Cerebellar cortex (tissue), 1 donor: ENCODE measurements around the gene MMP25.

Experiments used
- DNase-seq: peaks from one replicate; pipeline ENCODE4 v3.0.0-alpha.2; 2015; ENCODE audit warnings: low spot score

MMP25 gene

GRCh38 chr16:3017344-3017743 lies 29.0 kb upstream of the MMP25 start:
- DNase-seq = no peak

DNA sequence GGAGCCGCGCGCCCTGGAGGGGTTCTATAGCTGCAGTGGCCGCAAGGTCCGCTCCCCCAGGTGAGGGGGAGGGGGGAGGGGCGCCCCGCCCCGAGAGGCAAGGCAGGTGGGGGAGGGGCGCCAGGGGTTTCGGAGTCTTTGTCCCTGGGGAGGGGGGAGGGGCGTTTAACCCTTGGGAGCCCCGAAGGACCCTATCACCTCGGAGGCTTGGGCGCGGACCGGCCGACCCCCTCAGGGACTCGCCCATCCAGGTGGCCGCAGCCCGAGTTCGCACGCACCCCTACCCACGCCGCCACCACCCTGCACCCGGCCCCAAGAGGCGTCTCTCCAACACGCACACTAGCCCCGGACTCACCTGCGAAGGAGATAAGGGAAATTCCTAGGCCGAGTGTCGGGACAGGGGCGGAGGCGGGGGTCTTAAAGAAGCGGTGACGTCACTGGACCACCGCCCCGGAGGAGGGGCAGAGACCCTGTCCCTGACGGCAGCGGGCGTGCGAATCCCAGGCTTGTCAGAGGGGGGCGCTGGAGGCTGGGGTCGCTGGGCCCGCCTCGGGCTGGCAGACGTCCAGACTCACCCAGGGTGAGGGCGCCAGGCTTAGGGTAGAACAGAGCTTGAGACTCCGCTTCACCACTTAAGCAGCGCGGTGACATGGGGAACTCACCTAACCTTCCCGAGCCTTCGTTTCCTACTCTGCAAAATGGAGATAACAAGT lies 28.4 kb upstream of the MMP25 start, which contains the start of gene CLDN6:
CLDN6 (minus strand) TSS at position 390 of the 713 bp plus-strand sequence. CDS start 2,162 bp downstream, outside the sequence.
- no peak for DNase-seq

GRCh38 chr16:3019594-3020246 lies 26.6 kb upstream of the MMP25 start:
- DNase-seq = no peak

GRCh38 chr16:3020247-3020603 lies 26.1 kb upstream of the MMP25 start, which contains the start of gene TNFRSF12A:
Gene TNFRSF12A, plus strand, starts transcription at chr16:3020368. Its CDS starts 30 bp downstream, at chr16:3020398.
- peak; percentile 53 for DNase-seq

DNA sequence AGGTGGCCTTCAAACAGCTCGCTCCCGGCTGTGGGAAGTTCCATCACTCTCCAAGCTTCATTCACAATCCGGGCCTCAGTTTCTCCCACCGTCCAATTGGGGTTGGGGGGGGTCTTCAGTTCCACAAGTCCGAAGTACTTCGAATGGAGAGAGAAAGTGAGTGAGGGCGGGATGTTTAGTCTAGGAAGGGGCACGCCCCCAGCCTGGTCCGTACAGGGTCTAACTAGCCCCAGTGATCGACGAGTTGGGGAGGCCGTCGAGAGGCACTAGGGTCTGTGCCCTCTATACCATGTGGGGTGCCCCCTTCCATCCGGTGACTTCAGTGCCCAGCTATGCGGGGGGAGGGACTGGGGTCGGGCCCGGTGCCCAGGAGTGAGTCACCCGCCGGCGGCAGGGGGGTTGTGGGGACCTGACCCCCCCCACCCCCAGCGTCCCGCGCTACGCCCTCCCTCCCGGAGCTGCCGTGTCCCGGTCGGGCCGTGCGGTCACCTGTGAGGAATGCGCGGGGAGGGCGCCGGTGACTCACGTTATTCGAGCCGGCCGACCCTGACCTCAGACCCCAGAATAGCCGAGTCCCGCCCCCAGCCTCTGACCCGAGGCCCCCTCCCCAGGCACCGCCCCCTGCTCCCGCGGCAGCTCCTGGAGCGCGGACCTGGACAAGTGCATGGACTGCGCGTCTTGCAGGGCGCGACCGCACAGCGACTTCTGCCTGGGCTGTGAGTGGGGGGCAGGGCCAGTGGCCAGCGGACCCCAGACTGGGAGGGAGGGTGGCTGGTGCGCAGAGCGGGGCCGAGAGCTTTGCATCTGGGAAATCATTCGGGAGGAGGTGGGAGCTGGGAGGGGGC lies 25.5 kb upstream of the MMP25 start:
- DNase-seq = peak; percentile 62

GRCh38 chr16:3021449-3022207 lies 24.7 kb upstream of the MMP25 start:
- peak; percentile 84 for DNase-seq

- peak; percentile 77 for DNase-seq
Measured at GRCh38 chr16:3022208-3022683, 24.1 kb upstream of the MMP25 start.

- DNase-seq = no peak
Measured at GRCh38 chr16:3022684-3023414, 23.5 kb upstream of the MMP25 start.

DNA sequence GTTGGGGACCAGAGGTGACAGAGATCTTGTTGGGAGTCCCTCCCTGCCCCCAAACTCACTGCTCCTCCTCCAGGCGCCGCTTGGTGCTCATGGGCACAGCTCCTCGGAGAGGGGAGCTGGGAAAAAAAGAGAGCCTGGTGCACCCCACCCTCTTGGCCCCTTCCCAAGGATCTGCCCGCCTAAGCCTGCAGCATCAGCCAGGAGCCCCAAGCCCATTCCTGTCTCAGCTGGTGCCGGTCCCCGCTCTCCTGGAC lies 23.0 kb upstream of the MMP25 start:
- peak; percentile 80 for DNase-seq

DNA sequence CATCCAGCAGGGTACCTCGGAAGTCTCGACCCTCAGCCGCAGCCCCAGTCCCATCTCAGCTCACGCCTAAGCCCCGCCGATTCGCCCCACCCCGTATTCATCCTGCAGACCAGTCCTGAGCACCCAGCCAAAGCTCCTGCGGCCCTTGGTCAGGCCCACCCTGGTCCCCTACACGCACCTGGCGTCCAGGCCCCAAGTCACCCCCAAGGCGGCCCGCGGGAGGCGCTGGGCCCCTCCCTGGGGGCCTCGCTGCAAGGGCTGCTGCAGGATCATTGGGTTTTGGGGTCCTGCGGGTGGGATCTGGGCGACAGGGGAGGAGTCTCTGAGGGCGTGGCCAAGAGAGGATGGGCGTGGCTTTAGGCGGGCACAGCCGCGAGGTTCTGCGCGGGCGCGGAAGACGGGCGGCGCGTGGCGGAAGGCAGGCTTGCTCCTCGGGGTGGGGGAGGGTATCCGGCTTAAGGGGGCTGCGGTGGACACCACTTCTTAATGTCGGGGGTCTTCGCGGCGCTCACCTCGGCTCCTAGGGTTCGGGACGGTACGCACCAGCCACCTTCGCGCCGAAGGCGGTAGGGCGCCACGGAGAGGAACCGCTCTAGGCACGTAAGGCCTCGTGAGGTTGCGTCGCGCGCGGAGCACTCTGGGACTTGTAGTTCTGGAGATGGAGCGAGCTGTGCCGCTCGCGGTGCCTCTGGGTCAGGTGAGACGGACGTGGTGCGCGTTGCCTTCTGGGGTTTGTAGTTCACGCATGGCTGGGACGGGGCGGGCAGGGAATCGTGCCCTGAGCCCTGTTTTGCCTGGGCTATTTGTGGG lies 22.5 kb upstream of the MMP25 start, which contains the start of the genes HCFC1R1 and THOC6:
HCFC1R1 (minus strand) TSS at position 274 of the 810 bp plus-strand sequence; CDS start at position 273, 1 bp downstream.
THOC6 (plus strand) TSS at position 367 of the 810 bp plus-strand sequence; CDS start at position 659, 292 bp downstream.
- peak; percentile 99 for DNase-seq

DNA sequence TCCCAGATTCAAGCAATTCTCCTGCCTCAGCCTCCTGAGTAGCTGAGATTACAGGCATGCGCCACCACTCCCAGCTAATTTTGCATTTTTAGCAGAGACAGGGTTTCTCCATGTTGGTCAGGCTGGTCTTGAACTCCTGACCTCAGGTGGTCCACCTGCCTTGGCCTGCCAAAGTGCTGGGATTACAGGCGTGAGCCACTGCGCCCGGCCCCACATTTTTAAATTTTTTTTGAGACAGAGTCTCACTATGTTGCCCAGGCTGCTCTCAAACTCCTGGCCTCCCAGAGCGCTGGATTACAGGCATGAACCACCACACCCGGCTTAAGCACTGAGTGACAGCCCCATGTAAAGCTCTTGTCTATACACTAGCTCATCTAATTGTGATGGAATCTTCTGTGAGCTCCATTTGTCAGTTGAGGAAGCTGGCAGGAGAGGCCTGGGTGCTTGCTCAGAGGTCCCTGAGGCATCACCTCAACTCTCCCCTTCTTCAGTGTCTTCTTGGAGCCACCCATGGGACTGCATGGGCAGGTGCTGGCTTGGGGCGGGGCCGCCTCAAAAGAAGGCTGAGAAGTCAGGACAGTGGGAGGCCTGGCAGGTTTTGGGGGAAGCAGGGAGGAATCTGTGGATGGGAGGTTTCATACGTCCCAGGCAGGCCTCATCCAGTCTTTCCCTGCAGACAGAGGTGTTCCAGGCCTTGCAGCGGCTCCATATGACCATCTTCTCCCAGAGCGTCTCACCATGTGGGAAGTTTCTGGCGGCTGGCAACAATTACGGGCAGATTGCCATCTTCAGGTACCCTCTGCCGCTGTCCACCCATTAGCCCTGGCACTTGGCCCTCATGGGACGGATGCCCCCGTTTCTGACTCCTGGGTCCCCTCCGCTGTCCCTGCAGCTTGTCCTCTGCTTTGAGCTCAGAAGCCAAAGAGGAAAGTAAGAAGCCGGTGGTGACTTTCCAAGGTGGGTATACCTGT lies 21.0 kb upstream of the MMP25 start:
- no peak for DNase-seq

DNA sequence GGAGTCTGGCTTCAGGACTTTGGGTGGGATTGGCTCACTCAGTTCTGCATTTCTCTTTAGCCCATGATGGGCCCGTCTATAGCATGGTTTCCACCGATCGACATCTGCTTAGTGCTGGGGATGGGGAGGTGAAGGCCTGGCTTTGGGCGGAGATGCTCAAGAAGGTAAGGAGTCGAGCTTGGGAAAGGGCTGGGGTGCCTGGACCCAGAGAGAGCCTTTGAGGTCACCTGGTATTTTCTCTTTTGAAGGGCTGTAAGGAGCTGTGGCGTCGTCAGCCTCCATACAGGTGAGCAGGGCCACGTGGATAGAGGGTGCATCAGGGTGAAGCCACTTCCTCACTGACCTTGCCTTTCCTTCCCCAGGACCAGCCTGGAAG lies 20.4 kb upstream of the MMP25 start:
- DNase-seq = no peak

DNA sequence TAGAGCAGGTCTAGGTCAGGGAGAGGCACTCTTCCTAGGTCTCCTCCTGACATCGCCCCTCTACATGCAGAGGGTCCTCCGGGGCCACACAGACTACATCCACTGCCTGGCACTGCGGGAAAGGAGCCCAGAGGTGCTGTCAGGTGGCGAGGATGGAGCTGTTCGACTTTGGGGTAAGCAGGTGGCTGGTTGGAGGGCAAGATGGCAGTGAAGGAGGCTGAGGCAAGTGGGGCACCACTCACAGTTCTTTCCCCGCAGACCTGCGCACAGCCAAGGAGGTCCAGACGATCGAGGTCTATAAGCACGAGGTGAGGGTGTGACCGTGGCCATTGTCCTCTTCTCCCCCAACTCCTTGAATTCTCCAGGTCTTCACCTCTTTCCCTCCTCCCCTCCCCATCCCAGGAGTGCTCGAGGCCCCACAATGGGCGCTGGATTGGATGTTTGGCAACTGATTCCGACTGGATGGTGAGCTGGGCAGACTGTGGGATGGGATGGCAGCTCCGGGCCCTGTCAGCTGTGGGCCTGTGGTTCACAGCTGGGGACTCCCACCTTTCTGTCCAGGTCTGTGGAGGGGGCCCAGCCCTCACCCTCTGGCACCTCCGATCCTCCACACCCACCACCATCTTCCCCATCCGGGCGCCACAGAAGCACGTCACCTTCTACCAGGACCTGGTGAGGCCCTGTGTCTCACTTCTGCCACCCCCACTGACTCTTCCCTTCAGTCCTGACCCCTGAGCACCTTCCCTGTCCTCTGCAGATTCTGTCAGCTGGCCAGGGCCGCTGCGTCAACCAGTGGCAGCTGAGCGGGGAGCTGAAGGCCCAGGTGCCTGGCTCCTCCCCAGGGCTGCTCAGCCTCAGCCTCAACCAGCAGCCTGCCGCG lies 19.5 kb upstream of the MMP25 start:
- no peak for DNase-seq

GRCh38 chr16:3027489-3027795 lies 18.9 kb upstream of the MMP25 start:
- no peak for DNase-seq

DNA sequence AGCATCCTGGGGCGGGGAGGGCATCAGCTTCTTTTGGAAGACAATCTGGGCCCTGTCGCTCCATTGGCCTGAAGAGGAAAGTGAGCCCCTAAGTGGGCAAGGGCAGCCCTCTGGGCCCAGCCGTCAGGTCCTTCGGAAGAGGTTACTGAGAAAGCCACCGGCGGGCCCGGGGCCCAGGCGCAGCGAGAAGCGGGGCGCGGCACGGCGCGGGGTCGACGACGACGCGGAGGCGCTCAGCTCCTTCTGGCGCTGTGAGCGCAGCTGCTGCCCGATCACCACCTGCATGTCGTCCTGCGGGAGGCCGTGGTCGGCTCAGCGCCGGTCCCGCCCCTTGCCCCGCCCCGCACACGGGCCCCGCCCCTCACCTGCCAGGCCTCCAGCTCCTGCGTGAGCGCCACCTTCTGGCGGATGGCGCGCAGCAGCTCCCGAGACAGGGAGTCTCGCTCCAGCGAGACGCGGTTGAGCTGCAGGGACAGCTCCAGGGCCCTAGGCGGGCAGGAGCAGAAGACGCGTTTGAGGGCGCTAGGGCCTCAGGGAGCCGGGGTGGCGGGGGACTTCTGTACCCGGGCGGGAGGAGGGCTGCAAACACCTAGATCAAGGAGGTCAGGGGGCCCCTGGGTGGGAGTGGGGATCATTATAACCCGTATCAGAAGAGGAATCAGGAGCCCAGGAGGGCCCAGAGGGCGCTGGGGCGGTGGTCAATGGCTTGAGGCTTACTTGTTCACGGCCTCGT lies 18.2 kb upstream of the MMP25 start:
- DNase-seq = peak; percentile 89

GRCh38 chr16:3028716-3029319 lies 17.5 kb upstream of the MMP25 start:
- no peak for DNase-seq
